Hepatocyte (in vitro differentiated cells): ENCODE data around the gene FMN1.

Source experiments
- EZH2 ChIP-seq: fragments of 200-600 bp; sonication (generic); IDR thresholded peaks from 2 replicates; pipeline ENCODE4 v1.6.1; 2016; ENCODE audit warnings: antibody characterized with exemption, mild to moderate bottlenecking, borderline replicate concordance
- EZH2phosphoT487 ChIP-seq: fragments of 200-600 bp; sonication (generic); IDR thresholded peaks from one replicate; pipeline ENCODE4 v1.6.1; 2018; ENCODE audit warnings: antibody characterized with exemption, mild to moderate bottlenecking, low read depth, moderate library complexity; ENCODE audit not compliant: unreplicated experiment, severe bottlenecking
- TF ChIP-seq, protein P1 (sequence below): fragments of 200-600 bp; sonication (generic); IDR thresholded peaks from 2 replicates; pipeline ENCODE4 v1.5.1; 2016; ENCODE audit warnings: antibody characterized with exemption, mild to moderate bottlenecking; ENCODE audit not compliant: poor library complexity

DNA sequence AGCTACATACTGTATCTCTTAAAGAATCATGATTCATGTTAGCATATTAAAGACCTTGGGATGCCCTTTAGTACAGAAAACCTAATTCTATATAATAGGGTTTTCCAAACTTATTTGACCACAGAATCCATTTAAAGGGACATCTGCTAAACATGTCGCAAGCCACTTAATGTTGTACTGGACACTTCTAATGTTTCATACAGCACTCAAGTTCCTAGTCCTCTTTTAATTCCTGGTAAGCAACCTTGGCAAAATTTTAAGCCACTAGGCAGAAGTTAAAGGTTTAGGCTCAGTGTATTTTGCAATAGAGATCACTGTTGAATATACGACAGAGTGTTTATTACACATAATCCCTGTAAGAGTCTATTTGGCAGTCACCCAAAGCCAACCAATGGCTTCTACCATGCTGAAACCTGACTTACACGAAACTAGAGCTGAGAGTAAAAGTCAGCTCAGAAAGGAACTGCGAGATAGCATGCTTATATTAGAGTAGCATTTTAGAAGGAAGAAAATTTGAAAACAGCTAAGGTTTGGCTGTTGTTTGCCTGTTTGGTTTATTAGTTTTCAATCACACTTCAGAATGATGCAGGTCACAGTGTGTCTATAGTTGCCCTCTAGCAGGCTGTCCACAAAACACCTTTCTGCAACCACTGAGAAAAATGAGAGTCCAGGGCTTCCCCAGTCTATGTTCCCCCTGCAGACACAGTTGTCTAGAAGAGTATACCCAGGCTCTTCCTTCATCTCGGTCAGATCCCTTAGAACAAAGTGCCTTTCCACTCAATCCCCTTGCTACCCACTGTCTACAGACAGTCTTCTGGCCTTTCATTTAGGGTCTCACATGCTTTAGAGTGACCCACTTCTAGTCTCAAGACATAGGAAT, 104.4 kb downstream of the FMN1 start:
- TF ChIP-seq, protein P1, sequence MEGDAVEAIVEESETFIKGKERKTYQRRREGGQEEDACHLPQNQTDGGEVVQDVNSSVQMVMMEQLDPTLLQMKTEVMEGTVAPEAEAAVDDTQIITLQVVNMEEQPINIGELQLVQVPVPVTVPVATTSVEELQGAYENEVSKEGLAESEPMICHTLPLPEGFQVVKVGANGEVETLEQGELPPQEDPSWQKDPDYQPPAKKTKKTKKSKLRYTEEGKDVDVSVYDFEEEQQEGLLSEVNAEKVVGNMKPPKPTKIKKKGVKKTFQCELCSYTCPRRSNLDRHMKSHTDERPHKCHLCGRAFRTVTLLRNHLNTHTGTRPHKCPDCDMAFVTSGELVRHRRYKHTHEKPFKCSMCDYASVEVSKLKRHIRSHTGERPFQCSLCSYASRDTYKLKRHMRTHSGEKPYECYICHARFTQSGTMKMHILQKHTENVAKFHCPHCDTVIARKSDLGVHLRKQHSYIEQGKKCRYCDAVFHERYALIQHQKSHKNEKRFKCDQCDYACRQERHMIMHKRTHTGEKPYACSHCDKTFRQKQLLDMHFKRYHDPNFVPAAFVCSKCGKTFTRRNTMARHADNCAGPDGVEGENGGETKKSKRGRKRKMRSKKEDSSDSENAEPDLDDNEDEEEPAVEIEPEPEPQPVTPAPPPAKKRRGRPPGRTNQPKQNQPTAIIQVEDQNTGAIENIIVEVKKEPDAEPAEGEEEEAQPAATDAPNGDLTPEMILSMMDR = no peak
- TF ChIP-seq EZH2 (no peak), EZH2phosphoT487 (no peak)
